ELF-1 (cell line): ENCODE data around the gene KIF3A.

Experiments used
- DNase-seq: peaks from one replicate; pipeline ENCODE4 v3.0.0-alpha.2; 2016; ENCODE audit warnings: low read depth, low spot score

The KIF3A gene

DNA sequence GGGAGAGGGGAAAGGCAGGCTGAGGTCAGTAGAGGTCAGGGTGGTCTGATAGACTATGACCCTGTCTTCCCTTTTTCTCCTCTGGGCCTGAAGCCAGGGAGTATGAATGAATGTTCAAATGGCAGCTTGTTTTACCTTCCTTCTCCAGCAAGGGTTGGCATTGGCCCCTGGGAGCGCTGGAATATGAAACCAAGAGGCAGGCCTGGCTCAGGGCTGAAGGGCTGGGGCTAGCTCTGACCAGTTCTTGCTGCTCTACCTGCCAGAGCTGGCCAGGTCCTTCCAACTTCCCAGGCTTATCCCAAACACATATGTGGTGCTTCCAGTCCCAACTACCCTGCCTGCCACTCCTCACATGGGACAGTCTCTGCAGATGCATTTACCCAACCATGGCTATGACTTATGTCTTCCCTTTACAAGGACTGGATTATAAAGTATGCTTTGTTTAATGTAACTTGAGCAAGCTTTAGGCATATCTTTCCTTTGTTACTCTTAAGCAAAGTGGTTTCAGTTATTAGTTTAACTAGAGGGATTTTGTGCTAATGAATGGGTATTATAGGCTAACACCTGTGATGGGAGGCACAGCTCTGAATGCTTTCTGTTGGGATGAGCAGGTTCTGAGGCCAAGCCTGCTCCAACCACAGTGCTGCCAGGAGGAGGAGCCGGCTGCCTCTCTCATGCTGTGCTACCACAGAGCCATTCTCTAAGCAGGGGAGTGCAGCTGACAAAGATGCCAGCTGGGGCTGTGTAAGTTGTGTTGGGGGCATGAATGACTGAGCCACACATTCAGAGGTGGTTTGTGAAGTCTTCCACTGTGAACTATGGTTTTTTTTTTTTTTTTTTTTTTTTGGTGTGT, 16.0 kb upstream of the KIF3A start:
- peak; percentile 38 for DNase-seq

DNA sequence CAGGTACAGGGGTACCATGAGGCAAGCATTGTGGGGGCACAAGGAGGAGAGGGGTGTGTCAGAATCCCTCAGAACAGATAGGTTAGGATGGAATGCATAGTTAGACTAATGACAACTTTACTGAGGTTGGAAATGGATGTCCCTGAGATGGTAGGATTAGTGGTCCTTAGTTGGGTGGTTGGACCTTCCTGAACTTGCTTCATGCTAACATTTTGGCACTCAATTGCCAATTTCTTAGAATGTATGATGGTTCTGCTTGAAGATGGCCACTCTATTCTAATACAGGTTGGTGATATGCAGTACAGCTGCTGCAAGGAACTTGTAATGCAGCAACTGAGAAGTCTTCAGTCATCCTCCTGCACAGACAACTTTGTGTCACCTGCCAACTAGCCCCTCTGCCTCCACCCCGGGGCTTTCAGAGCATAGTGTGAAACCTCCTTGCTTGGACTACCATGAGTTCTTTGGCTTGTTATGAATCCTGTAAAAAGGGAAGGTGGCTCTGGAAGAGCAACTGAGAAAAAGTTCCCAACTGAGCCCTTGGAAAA, 15.3 kb upstream of the KIF3A start:
- no peak for DNase-seq

DNA sequence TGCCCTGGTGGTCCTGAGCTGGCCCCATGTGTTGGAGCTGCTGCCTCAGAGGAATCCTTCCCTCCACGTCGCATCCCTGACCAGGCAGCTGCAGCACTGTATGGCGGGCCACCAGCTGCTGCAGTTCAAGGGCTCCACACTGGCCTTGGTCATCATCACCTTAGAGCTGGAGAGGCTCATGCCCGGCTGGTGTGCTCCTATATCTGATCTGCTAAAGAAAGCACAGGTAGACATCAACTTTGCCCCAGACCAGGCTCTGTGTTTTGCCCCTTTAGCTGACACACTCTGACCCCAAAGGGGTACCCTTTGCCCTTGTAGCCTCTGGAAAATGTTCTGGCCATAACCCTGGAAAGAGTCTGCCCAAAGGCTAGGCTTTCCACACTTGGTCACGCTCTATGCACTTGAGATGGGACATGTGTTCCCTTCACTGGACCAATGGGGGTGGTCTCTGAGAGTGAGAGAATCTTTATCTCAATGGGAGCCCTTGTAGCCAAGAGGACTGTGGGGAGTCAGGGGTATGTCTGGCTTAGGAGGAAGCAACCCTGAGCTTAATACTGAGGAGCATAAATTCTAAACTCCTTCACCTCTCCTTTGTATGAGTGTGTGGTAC, 14.7 kb upstream of the KIF3A start:
- DNase-seq = no peak

DNA sequence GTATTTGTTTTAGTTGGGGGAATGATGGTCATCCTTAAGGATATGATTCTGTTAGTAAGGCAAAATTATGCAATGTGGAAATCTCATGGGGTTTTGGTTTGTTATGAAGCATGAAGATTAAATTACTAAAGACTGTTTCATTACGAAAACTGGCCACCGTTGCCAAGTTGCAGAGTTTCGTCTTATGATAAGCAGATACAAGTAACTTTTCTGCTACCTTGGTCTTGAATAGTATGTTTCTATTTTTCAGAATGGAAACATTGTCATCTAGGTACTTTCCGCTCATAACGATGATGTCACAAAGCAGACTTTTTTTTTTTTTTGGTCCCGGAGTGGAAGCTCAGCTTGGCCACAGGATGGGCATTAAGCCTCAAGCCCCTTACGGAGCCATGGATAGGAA, 14.1 kb upstream of the KIF3A start:
- DNase-seq = no peak

DNA sequence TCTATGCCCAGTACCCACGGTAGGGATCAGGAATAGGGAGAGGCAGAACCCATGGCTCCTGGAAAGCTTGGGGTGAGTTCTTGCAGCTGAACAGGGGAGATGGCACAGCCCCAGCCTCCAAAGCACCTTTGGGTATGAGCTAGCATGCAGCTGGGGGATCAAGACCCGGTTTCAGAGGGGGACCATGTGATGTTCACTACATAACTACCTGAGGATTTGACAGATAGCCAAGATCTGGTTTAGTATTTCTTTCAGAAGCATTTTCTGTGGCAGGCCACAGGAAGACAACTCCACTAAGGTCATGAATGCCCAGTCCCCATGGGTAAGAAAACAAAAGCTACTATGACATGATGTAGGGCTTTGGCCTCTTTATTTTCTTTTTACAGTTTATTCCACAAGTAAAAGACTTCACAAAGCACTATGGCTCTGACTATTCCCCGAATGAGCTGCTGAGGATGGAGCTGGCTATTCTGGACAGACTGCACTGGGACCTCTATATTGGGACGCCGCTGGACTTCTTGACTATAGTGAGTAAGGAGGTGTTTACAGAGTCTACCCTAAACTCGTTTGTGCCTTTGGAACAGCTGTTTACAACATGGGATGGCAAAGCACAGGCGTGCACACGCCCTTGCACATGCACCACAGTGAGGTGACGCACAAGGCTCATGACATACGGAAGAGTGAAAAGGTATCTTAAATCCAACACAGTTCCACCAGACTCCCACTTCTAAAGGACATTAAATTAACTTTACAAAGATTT, 13.3 kb upstream of the KIF3A start:
- no peak for DNase-seq

DNA sequence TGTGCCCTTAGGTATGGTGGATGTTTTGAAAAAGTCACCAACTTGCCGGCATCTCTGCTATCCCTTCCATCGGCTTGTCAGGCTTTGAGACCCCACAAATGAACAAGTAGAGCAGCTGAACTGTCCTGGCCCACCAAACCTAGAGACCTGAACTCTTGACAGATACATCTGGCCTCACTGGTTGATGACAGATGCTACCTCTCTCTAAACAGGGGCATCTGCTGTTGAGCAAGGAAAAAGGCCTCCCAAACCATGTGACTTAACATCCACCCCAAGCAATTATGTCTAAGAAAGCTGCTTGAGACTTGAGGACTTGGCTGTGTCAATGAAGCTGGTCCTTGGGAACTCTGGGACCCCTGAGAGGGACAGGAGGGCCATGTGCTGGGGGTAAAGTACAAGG, 12.2 kb upstream of the KIF3A start:
- DNase-seq = no peak

DNA sequence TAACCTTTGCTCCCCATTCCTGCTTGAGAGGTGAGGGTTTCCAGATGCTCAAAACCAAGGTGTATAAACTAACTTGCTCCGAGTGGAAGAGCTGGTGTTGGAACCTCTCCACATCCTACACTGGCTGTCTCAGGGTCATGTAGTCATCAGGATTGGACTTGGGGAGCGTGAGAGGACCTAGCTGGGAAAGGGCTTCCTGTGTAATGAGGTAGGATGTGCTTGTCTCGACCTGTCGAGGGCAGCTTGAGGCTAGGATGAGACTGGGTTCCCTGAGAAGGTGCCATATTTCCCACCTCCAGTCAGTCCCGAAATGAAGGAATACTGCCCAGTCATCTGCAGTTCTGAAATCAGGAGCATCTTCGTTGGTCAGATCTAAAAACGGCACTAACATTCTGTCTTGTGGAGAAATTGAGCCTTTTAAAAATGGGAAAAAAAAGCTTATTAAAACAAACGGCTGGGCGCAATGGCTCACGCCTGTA, 11.2 kb upstream of the KIF3A start:
- DNase-seq = no peak

DNA sequence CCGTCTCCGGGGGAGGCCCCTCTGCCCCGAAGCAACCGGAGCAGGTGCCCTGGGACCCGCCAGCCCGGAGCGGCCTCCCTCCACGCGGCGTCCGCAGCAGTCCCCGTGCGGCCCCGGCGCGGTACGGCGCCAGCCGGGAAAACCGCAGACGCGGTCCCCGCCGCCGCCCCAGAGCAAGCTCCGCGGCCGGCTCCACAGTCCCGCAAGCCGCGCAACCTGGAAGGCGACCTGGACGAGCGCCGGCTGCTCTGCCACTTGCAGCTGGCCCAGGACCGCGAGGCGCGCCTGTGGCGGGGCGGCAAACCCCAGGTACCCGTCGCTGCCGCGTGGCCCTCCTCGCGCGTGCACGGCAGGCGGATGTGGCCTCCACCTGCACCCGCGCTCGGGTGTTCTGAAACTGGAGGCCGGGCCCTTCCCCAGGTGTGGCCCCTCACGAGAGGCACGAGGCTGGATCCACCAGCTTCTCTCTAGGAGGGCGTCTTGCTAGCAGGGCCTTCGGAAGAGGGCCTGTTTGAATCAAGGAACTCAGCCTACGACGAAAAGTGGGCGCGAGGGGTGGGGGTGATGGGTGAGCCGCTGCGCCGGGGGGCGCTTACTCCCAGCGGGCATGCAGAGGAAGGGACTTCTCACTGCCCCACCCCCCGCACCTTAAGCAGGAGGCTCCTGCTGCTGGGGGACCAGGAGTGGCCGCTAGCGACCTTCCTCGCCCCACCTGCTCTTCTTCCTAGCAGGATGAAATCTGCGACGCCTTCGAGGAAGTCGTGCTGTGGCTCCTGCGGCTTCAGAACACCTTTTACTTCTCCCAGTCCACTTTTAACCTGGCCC, 10.5 kb upstream of the KIF3A start:
- peak; percentile 37 for DNase-seq

DNA sequence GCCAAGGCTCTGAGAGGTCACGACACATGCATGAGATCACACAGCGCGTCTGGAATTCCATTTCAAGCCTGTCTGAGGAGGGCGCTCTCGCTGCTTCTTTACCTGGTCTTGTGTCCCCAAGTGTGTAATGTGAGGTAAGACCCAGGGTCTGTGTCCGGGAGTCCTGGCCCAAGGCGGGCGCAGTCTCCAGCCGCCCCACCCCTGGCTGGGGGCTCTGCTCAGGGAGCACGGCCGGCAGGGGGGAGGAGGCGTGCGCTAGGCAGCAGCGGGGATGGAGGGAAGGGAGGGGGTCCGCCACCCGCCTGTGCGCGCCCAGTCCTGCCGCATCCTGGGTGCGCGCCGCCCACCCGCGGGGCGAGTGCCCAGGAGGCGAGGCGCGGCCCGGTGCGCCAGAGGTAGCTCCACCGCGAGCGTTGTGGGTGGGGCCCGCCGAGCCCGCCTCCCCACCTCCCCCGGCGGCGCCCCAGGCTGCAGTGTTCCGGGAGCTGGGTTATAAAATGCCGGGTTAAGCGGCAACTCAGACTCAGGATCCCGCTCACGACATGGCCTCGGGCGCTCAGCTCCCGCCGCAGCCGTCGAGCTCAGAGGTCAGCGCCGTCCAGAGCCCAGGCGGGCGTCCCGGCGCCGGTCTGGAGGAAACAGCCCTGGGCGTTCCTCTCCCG, 9.7 kb upstream of the KIF3A start, which contains the start of gene CCNI2:
Gene CCNI2 (plus strand): TSS at position 473 of the 662 bp plus-strand sequence. CDS start 70 bp downstream, at position 543.
- DNase-seq = peak; percentile 87

DNA sequence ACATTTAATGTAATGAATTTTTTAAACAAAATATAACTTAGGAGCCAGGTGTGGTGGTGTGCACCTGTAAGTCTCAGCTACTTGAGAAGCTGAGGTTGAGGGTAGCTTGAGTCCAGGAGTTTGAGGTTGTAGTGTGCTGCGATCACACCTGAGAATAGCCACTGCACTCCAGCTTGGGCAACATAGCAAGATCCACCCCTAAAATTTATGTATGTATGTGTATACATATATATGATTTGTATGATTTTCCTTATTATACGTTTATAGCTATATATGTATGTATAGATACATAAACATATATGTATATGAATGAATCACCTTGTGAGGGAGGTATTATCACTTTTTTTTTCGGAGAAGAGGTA, 9.2 kb upstream of the KIF3A start:
- DNase-seq = no peak

DNA sequence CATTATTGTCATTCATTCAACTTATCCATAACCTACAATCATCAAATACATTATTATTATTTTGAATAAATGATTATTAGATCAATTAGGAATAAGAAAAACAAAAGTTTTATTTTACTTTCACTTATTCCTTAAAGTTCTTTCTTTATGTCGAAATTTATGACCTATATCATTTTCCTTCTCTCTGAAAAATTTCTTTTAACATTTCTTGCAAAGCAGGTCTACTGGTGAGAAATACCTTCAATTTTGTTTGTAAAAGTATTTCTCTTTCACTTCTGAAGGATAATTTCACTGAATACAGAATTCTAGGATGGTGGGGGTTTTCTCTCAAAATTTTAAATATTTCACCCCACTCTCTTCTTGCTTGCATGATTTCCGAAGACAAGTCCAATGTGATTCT, 7.3 kb upstream of the KIF3A start:
- DNase-seq = no peak

DNA sequence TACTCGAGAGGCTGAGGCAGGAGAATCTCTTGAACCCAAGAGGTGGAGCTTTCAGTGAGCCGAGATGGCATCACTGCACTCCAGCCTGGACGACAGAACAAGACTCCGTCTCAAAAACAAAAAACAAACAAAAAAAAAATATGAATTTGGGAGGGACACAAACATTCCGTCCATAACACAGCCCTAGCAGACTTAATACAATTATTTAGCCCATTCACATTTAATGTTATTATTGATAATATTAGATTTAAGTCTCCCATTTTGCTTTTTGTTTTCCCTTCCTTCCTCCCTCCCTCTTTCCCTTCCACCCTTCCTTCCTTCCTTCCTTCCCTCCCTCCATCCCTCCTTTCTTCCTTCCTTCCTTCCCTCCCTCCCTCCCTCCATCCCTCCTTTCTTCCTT, 5.3 kb upstream of the KIF3A start:
- DNase-seq = no peak

DNA sequence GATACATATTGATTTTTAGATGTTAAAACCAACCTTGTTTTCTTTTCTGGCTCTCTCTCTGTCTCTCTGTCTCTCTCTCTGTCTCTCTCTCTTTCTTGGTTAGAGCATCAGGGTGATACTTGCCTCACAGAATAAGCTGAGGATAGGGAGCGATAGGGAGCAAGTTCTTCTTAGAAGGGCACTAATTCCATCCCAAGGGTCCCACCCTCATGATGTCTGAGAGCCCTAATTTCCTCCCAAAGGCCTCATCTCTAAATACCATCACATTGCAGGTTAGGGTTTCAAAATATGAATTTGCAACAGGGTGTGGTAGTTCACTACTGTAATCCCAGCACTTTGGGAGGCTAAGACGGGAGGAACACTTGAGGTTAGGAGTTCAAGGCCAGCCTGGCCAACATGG, 4.8 kb upstream of the KIF3A start:
- DNase-seq = no peak

DNA sequence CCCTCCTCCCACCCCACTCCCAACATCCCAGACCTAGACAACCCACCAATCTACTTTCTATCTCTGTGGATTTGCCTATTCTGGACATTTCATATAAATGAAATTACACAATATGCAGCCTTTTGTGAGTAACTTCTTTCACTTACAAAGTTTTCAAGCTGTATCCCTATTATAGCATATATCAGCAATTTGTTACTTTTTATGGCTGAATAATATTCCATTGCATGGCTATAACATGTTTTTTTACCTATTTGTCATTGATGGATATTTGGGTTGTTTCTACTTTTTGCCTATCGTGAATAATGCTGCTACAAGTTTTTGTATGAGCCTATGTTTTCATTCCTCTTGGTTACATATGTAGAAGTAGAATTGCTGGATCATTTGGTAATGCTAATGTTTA, 1.9 kb upstream of the KIF3A start:
- no peak for DNase-seq

DNA sequence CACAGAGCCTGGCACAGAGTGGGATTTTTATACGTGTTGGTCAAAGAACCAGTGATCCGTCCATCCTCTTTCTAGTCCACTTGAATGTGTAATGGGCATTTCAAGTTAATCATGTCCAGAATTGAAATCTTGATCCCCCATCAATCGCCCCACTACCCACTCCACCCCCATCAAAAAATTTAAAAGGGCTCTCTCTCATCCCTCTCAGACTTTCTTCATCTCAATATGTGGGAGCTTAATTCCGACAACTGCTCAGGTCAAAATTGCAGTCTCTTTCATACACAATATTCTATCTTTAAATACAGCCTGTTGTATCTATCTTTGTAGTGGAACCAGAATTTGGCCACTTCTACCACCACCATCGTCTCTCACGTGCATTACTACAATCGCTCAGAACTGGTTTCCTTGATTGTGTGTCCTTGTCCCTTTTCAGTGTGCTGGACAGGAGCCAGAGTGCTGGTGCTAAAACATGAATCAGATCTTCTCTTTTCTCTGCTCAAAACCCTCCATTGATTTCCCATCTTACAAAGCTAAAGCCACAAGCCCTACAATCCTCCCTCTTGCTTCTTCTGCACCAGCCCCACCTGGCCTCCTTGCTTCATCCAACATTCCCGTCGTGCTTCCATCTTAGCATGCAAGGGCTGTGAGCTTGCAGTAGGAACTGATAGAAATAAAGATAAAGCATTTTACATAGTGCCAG, 786 bp upstream of the KIF3A start:
- DNase-seq = no peak

DNA sequence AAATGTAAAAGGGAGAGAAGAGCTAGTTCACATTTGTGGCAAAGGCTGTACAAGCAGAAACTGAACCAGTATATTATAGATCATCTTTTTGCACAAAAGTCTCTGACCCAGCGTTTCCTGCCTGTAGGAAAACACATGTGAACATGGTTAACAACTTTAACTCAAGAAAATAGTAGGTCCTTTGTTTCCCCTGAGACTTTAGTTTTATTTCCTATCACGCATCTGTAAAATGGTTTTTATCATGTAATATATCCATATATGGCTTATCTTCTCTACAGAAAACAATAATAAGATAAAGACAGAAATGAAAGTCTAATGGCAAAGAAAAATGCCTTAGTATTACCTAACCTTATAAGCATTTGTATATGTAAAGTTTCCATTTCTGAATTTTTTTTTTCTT, 2.7 kb downstream of the KIF3A start:
- no peak for DNase-seq

DNA sequence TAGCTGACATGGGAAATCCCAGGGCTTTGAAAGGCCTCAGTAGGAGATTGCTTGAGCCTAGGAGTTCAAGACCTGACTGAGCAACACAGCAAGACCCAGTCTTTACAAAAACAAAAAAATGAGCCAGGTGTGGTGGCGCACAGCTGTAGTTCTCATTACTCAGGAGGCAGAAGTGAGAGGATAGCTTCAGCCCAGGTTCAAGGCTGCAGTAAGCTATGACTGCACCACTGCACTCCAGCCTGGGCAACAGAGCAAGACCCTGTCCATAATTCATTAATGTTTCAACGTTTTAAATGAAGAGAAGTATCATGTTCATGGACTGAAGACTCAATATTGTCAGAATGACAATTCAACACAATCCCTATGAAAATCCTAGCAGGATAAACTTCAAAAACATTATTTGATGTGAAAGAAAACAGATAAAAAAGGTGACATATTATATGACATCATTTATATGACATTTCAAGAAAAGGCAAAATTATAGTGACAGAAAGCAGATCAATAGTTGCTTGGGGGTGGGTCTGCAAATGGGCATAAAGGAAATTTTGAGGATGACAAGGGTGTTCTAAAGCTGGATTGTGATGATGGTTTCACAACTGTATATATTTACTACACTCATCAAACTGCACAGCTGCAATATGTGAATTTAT, 3.7 kb downstream of the KIF3A start:
- no peak for DNase-seq

DNA sequence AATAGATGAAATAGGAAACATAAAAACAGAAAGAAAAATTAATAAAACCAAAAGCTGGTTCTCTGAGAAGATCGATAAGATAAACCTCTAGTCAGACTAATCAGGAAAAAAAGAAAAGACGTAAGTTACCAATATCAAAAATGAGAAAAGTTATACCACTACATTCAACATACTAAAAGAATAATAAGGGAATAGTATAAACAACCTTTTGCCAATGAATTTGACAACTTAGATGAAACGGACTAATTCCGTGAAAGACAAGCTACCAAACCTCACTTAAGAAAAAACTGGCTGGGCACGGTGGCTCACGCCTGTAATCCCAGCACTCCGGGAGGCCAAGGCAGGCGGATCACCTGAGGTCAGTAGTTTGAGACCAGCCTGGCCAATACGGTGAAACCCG, 7.5 kb downstream of the KIF3A start:
- no peak for DNase-seq

DNA sequence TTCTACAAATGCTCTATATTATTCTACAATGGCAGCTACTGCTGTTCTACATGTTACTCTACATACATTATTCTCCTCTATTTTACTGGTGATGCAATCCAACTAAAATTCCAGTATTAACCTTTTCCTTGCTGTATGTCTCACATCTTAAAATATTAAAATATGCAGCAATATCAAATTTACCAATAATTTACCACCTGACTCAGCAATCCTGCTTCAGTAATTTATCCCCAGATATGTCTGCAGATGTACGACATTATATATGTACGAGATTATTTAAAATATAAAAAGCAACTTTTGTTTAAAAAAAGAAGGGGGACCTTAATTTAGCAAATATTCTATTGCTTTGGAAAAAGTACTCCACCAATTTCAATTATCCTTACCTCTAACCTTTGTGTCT, 11.6 kb downstream of the KIF3A start:
- no peak for DNase-seq
